SK-N-SH (cell line): ENCODE results near the gene ALDH3B1. TPM values are rescaled to one million over a fixed set of nuclear protein-coding genes. Genes with fewer than 3 reads are reported as not detected.

Experiments used
- CTCF ChIA-PET: fragments of 300-600, 350-600 bp; formaldehyde crosslinking; extraction: SDS; loops from one replicate; lab custom pipeline; 2021; lab: Yijun Ruan, JAX
- POLR2A ChIA-PET: fragments of 350-600 bp; sonication (Branson Sonifier 250); formaldehyde crosslinking; extraction: SDS; loops from one replicate; lab custom pipeline; 2020; ENCODE audit warnings: antibody characterized with exemption, inconsistent platforms; lab: Yijun Ruan, JAX
- DNase-seq: peaks from one replicate; pipeline ENCODE4 v3.0.0; 2012
- H2AFZ ChIP-seq: fragments of 200-600 bp; sonication (generic); 2 replicates; pipeline ENCODE4 v1.8.1; 2016; ENCODE audit warnings: antibody characterized with exemption, mild to moderate bottlenecking, low read depth
- H3F3A ChIP-seq: fragments of 200-600 bp; sonication (generic); replicated peaks from 2 replicates; pipeline ENCODE3; 2016; ENCODE audit warnings: antibody characterized with exemption, mild to moderate bottlenecking; ENCODE audit not compliant: insufficient read depth
- H3K27ac ChIP-seq, 2 experiments: fragments of 200-500 bp in 1 of 2; fragments of 200-600 bp in 1 of 2; sonication (Bioruptor generic) in 1 of 2; sonication (generic), shearing (Covaris generic) in 1 of 2; 2 replicates each; pipeline versions ENCODE4 v1.5.1 to v1.6.1; 2014 to 2016; ENCODE audit warnings: low read depth in 2 of 2, inconsistent platforms in 1 of 2, low read length in 1 of 2, mild to moderate bottlenecking in 1 of 2, mixed read lengths in 1 of 2
- H3K27me3 ChIP-seq: fragments of 200-600 bp; sonication (generic), shearing (Covaris generic); 2 replicates; pipeline ENCODE4 v1.6.1; 2016; ENCODE audit warnings: mixed run types; ENCODE audit not compliant: insufficient read depth
- H3K36me3 ChIP-seq, 2 experiments: fragments of 200-500 bp in 1 of 2; fragments of 200-600 bp in 1 of 2; sonication (Bioruptor generic) in 1 of 2; sonication (generic) in 1 of 2; replicated peaks in 1 of 2; 2 replicates each; pipeline versions ENCODE3 to v1.5.1; 2014 to 2016; ENCODE audit warnings: low read length in 1 of 2, mild to moderate bottlenecking in 1 of 2; ENCODE audit not compliant: insufficient read depth in 2 of 2, control insufficient read depth in 1 of 2
- H3K4me1 ChIP-seq, 2 experiments: fragments of 200-500 bp in 1 of 2; fragments of 200-600 bp in 1 of 2; sonication (Bioruptor generic) in 1 of 2; sonication (generic), shearing (Covaris generic) in 1 of 2; 2 replicates each; pipeline versions ENCODE4 v1.5.1 to v1.6.1; 2014 to 2016; ENCODE audit warnings: low read depth in 1 of 2, low read length in 1 of 2, mixed run types in 1 of 2; ENCODE audit not compliant: insufficient read depth in 2 of 2, control insufficient read depth in 1 of 2
- H3K4me2 ChIP-seq: fragments of 200-600 bp; sonication (generic), shearing (Covaris generic); 2 replicates; pipeline ENCODE4 v1.6.1; 2017; ENCODE audit warnings: mixed run types
- H3K4me3 ChIP-seq, 2 experiments: fragments of 200-500 bp in 1 of 2; fragments of 200-600 bp in 1 of 2; sonication (Bioruptor generic) in 1 of 2; sonication (generic), shearing (Covaris generic) in 1 of 2; 2 replicates each; pipeline versions ENCODE4 v1.5.1 to v1.8.1; 2014 to 2016; ENCODE audit warnings: low read depth in 2 of 2, inconsistent platforms in 1 of 2, low read length in 1 of 2, mild to moderate bottlenecking in 1 of 2, mixed read lengths in 1 of 2, moderate library complexity in 1 of 2
- H3K79me2 ChIP-seq: fragments of 200-600 bp; sonication (generic); 2 replicates; pipeline ENCODE4 v1.8.1; 2017; ENCODE audit warnings: mild to moderate bottlenecking; ENCODE audit not compliant: insufficient read depth
- H3K9ac ChIP-seq: fragments of 200-600 bp; sonication (generic); 2 replicates; pipeline ENCODE4 v1.6.1; 2017; ENCODE audit warnings: mixed run types
- H3K9me2 ChIP-seq: fragments of 200-600 bp; sonication (generic); 2 replicates; pipeline ENCODE4 v1.6.1; 2017; ENCODE audit warnings: mixed run types
- H3K9me3 ChIP-seq: fragments of 200-600 bp; sonication (generic); 2 replicates; pipeline ENCODE4 v1.6.1; 2017; ENCODE audit warnings: mixed run types, mild to moderate bottlenecking, moderate library complexity
- H4K20me1 ChIP-seq: fragments of 200-600 bp; sonication (generic); 2 replicates; pipeline ENCODE4 v1.6.1; 2017; ENCODE audit warnings: mild to moderate bottlenecking, mixed run types; ENCODE audit not compliant: insufficient read depth
- ELF1 ChIP-seq: IDR thresholded peaks from 2 replicates; pipeline ENCODE4 v1.4.0; 2012
- EZH2phosphoT487 ChIP-seq: fragments of 200-600 bp; sonication (generic); IDR thresholded peaks from 2 replicates; pipeline ENCODE4 v1.6.1; 2017; ENCODE audit warnings: low read depth, mixed run types, mild to moderate bottlenecking, antibody characterized with exemption, moderate library complexity, borderline replicate concordance
- FOSL2 ChIP-seq: IDR thresholded peaks from 2 replicates; pipeline ENCODE4 v1.4.0; 2012; ENCODE audit warnings: low read depth, mild to moderate bottlenecking, moderate library complexity, borderline replicate concordance
- FOXJ3 ChIP-seq: sonication (generic); formaldehyde crosslinking; IDR thresholded peaks from 2 replicates; pipeline ENCODE4 v1.5.1; 2020; ENCODE audit warnings: mild to moderate bottlenecking, missing genetic modification reagents
- GABPA ChIP-seq: IDR thresholded peaks from 2 replicates; pipeline ENCODE4 v1.4.0; 2012; ENCODE audit warnings: low read depth, mild to moderate bottlenecking
- GATA2 ChIP-seq: sonication (generic); formaldehyde crosslinking; IDR thresholded peaks from 2 replicates; pipeline ENCODE4 v1.5.0; 2020; ENCODE audit warnings: mild to moderate bottlenecking, missing genetic modification reagents
- MEF2A ChIP-seq: IDR thresholded peaks from 2 replicates; pipeline ENCODE4 v1.4.0; 2012; ENCODE audit warnings: low read depth, borderline replicate concordance
- NFIC ChIP-seq: IDR thresholded peaks from 2 replicates; pipeline ENCODE4 v1.4.0; 2012; ENCODE audit warnings: borderline replicate concordance
- NRF1 ChIP-seq: IDR thresholded peaks from 2 replicates; pipeline ENCODE4 v1.6.1; 2012; ENCODE audit warnings: low read depth, mild to moderate bottlenecking, low read length
- POLR2AphosphoS5 ChIP-seq: IDR thresholded peaks from 2 replicates; pipeline ENCODE4 v1.6.1; 2012; ENCODE audit warnings: low read depth, low read length
- RAD21 ChIP-seq: IDR thresholded peaks from 2 replicates; pipeline ENCODE4 v1.6.1; 2012; ENCODE audit warnings: mild to moderate bottlenecking, low read length
- REST ChIP-seq: IDR thresholded peaks from 2 replicates; pipeline ENCODE4 v1.6.1; 2012; ENCODE audit warnings: mild to moderate bottlenecking, low read depth, low read length, moderate library complexity
- RFX5 ChIP-seq: IDR thresholded peaks from 2 replicates; pipeline ENCODE4 v1.6.1; 2012; ENCODE audit warnings: mild to moderate bottlenecking, improper control_type of control experiment, low read length
- SIN3A ChIP-seq: IDR thresholded peaks from 2 replicates; pipeline ENCODE4 v1.6.1; 2012; ENCODE audit warnings: low read depth, mild to moderate bottlenecking, low read length, moderate library complexity, borderline replicate concordance
- USF2 ChIP-seq: fragments of 150-350 bp; IDR thresholded peaks from 2 replicates; pipeline ENCODE4 v1.6.1; 2017; ENCODE audit warnings: antibody characterized with exemption, low read length, low read depth, borderline replicate concordance
- WGBS: methylation state at CpG from one replicate; pipeline ENCODE4 v1.1.6; 2017; ENCODE audit warnings: low lambda C conversion rate; 5-methylcytosine and 5-hydroxymethylcytosine counted together
- polyA plus RNA-seq, 3 experiments: library from polyadenylated mRNA; depleted of rRNA; stranded (reverse); fragments of >200 nt; gene quantifications; 2 replicates each; pipeline ENCODE4 v1.2.3, GENCODE V29; 2012
- TF ChIP-seq, protein P1 (sequence below): IDR thresholded peaks from 2 replicates; pipeline ENCODE4; 2012

ALDH3B1 gene
- polyA plus RNA-seq, 1 of the 3 experiments (the other 2 are of a cell fraction) = 14.9 TPM

GRCh38 chr11:68015467-68015866, 5.3 kb downstream of the ALDH3B1 start:
- TF ChIP-seq NRF1 = no peak
- no peak for TF ChIP-seq RAD21
- TF ChIP-seq, protein P1, sequence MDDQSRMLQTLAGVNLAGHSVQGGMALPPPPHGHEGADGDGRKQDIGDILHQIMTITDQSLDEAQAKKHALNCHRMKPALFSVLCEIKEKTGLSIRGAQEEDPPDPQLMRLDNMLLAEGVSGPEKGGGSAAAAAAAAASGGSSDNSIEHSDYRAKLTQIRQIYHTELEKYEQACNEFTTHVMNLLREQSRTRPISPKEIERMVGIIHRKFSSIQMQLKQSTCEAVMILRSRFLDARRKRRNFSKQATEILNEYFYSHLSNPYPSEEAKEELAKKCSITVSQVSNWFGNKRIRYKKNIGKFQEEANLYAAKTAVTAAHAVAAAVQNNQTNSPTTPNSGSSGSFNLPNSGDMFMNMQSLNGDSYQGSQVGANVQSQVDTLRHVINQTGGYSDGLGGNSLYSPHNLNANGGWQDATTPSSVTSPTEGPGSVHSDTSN = no peak
- TF ChIP-seq SIN3A = no peak
- TF ChIP-seq GATA2 (CRISPR knock-in tag) = no peak
- TF ChIP-seq USF2 = no peak
- no peak for TF ChIP-seq GABPA
- no peak for TF ChIP-seq EZH2phosphoT487
- no peak for TF ChIP-seq FOSL2
- TF ChIP-seq NFIC = no peak
- no peak for TF ChIP-seq ELF1
- TF ChIP-seq FOXJ3 (CRISPR knock-in tag) = no peak
- TF ChIP-seq REST = no peak
- TF ChIP-seq POLR2AphosphoS5 = no peak
- TF ChIP-seq RFX5 = no peak
- TF ChIP-seq MEF2A = no peak
- H3K9ac ChIP-seq = no peak overlapping the region
- H3K4me1 ChIP-seq = peaks cover 30 to 38% of the 10 kb centered on the region in 2 experiments; a peak in 3 of 4 replicates
- ChIA-PET POLR2A (no interaction called here), CTCF (interaction anchor here (0.9 to 1.1 kb wide), 2 partner anchors 191 to 195 kb away, joined by 3 read pairs; no protein-coding TSS in a partner anchor)
- H3K9me3 ChIP-seq = no peaks in the 10 kb centered on the region
- H3K79me2 ChIP-seq = peaks cover 18% of the 10 kb centered on the region
- 94% methylated on average over 6 of the region's 8 CpGs for WGBS
- H3K9me2 ChIP-seq = no peaks in the 10 kb centered on the region
- H2AFZ ChIP-seq = no peak overlapping the region
- no peak for DNase-seq
- no peak overlapping the region for H3K4me2 ChIP-seq
- H3F3A ChIP-seq = peaks cover 13% of the 10 kb centered on the region
- H3K36me3 ChIP-seq = no peaks in the 10 kb centered on the region
- H4K20me1 ChIP-seq = no peaks in the 10 kb centered on the region
- no peaks in the 10 kb centered on the region for H3K27me3 ChIP-seq
- no peak overlapping the region for H3K4me3 ChIP-seq
- H3K27ac ChIP-seq = no peak overlapping the region
